Left colon (tissue), 2 donors: ENCODE data around the gene RARA. TPM values are rescaled to one million over a fixed set of nuclear protein-coding genes. Genes with fewer than 3 reads are reported as not detected.

Experiments
- ATAC-seq: fragments of 200-7000 bp; cut with Tn5 transposase; one replicate; pipeline ENCODE4 v1.9.1; 2020; ENCODE audit warnings: mild to moderate bottlenecking, moderate library complexity
- DNase-seq, 2 donors: peaks; one replicate each; pipeline ENCODE4 v3.0.0-alpha.2; 2020
- intact Hi-C, 2 donors: fragments of 100-400 bp; cut with DNase I in 1 of 2; cut with micrococcal nuclease in 1 of 2; formaldehyde crosslinking; loops; one replicate each; pipeline versions ENCODE4 v1.11.2 to v1.14.0; 2022; cut with DNase I, micrococcal nuclease
- total RNA-seq, 2 donors: library from RNA; stranded (reverse); fragmentation: NEBNext Ultra II Directional; extraction: Animal tissue kit (Norgen Biotek cat#: 25700); gene quantifications; one replicate each; pipeline ENCODE4 v1.2.1, GENCODE V29; 2021
- donor health status: DM: no; HTN: no; CAD: no.
- donor health status: DM: yes; HTN: yes; CAD: no.

Gene RARA
- total RNA-seq, 2 donors from 2014 or later, result 37.2 to 56.4 TPM

DNA sequence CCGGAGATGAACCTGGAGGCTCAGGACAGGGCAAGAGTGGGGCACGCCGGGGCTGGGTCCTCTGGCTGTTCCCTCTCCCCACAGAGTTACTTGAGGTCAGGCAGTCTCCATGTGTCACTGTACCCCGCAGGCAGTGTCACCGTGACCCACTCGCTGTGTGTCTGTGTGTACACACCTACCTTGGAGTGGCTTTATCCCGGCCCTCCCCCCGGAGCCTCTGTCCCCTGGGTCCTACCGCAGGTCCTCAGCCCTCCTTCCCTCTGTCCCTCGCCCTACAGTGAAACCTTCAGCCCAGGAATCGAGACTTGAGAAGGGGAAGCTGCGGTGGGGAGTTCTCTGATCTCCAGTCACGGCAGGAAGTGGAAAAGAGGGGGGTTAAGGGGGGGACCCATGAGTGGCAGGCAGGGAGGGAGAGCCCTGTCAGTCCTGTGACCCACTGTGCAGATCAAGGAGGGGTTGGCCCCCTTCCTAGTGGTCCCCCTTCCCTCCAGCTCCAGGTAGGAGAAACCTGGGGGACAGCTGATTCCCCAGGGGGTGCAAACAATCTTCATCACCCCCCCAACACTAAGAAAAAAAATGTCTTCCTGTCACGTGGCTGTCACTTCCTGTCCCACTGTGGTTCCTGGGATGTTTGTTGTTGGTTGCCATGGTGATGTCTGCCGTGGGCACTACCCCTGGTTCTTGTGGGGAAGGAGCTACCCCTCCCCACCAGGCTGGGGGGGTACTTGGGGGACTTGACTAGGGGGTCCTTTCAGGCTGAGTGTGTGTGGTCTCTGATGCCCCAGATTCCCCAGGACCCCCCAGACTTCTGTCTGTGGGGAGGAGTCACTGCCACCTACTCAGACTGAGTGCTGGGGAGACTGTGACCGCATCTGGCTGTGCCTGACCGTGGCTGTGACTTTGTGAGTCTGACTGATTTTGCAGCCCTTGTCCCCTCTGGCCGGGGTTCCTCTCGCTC is 13.7 kb downstream of the RARA start:
- ATAC-seq (no peak), DNase-seq (peak; percentile 70 to 76)
- intact Hi-C loops, result no loop called here

DNA sequence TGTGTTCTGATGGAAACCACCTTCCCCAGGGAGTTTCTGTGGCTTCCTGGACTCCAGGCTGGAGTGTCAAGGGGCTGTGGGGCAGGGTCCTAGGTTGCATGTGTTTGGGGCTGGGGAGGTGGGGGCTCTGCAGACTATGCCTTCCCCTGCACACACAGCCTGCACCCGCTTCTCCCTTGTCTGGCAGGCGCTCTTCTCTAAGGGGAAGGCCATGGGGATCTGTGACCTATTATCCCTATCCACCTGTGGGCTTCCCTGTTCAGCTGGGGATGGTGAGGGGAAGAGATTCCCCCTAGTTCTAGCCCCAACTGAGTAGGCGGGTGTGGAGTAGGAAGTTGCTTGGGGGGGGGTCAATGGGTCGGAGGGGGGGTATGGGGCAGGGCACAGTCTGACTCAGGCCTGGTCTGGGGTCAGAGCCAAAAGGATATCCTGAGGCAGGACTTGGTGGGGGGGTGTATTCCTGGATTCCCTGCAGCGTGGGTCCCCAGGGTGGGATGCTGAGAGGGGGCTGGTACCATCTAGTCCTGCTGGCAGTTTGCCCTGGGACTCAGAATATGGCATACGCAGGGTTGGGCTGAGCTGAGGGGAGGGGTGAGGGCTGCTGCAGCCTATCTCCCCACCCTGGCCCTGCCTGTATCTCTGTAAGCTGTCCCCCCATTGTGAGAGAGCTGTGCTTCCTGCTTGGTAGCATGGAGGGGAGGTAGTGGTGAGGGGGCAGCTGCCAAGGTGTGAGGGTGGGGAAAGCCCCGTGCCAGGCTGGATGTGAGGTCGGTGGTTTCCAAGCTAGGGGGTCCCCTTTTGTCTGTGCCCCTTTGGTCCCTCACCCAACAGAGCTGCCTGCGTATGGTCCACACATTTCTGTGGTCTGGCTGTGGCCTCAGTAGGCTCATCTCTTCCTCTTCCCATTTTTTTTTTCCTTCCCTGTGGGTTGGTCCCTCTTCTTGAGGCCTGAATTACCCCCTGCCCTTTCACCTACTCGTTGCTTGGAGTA is 14.7 kb downstream of the RARA start:
- peak; percentile 59 to 60 for DNase-seq
- peak; percentile 17 for ATAC-seq
- intact Hi-C loops, result no loop called here

DNA sequence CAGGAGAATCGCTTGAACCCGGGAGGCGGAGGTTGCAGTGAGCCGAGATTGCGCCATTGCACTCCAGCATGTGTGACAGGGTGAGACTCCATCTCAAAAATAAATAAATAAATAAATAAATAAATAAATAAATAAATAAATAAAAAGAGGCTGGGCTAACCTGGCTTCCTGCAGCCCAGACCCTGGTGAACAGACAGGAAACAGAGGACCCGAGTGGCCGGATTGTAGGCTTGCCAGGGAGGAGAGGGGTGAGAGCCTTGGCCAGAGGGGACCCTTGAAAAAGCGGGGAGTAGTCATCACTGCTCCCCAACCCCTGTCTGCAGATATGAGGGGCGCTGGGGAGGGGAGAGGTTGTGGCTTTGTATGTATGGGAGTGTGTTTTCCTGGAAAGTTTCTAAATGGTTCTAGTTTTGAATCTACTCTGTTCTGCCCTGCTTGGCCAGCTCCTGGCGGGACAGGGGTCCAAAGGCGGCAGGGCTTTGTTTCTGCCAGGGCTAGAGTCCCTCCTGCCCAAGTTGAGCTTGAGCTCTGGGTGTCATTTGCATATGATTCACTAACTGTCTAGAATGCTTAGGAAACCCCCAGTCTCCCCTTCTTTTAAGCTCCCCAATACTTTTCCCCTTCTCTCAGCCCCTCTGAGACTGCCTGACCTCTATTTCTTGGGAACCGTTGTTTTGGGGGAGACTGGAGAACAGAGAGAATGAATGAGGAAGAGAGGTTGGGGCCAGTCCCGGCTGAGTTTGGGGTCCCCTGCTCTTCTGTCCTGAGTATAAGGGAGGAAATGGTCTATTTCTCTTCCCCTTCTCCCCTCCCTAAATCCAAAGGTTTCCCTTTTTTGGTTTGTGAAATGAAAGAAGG is 16.4 kb downstream of the RARA start:
- peak in 1 of 2 donors; percentile 32 for DNase-seq
- intact Hi-C loops, result no loop called here
- no peak for ATAC-seq

DNA sequence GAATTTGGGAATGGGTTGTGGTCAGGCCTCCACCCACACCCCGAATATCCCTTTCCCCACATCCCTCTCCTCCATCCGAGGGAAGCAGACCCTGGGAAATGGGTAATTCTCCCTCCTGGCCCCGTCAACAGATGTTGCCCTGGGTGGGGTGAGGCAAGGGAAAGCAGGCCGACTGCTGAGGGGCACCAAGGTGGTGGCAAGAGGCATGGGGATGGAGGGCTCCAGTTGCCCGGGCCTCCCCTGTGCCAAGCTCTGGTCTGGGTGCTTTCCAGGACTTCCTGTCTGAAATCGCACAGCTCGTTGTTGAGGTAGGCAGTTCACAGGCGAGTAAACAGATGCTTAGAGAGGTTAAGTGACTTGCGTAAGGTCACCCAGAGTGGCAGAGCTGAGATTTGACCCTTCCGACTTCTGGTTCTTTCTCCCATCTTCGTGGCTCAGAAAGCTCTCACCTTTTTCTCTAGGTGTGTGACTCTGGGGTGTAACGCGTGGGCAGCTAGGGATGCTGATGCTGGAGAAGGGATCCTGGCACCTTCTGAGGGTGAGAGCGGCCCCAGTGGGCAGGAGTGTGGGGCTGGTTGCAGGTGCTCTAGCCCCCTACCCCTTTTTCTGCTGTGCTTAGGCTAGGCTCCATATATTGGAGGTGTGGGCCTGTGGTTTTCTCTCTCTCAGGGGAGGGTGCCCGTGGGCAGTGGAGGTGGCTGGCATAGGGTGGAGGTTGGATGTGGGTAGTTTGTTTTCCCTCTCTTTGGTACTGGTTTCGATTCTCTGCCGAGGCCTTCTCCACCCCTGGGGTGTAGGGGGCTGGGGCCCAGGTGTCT is 17.2 kb downstream of the RARA start:
- DNase-seq (peak; percentile 26 to 49), ATAC-seq (peak; percentile 19)
- intact Hi-C loops, result no loop called here

DNA sequence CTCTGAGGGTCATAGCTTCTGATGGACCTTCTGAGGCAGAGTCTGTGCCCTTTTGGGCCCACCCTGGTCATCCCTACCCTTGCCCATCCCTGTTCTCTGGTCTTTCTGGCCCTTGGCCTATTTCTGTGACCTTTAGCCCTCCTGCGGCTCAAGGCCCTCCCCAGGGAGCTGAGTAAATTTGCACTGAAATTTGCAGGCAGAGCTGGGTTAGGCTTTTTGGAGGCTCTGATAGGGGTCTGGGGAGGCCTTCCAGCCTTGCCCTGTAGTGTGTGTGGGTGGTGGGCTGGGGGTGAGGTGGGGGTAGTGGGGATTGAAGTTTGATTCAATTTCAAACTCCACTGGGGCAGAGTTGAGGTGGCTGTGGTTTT is 17.8 kb downstream of the RARA start:
- ATAC-seq (peak; percentile 38), DNase-seq (peak in 1 of 2 donors; percentile 18)
- intact Hi-C loops, result no loop called here

DNA sequence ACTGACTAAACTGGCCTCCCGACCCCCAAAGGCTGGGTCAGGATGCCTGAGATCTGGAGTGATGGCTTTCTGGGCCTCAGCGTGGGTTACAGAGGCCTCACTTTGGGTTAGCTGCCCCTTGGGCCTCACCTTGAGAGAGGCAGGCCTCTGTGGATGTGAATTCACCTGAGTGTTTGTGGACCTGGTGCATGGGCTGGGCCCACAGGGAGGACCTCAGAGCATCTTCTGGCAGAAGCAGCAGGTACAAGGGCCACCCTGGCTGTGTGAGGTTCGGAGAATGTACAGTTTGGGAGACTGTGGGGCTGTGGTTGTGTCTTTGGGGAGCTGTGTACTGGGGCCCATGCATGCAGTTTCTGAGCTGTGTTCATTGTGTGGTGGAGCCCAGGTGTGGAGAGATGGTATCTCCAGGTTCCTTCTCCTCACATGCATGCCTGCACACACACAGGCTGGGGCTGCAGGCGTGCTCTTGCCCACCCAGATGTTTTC is 18.3 kb downstream of the RARA start:
- no peak for ATAC-seq
- peak in 1 of 2 donors; percentile 11 for DNase-seq
- intact Hi-C loops, result no loop called here

DNA sequence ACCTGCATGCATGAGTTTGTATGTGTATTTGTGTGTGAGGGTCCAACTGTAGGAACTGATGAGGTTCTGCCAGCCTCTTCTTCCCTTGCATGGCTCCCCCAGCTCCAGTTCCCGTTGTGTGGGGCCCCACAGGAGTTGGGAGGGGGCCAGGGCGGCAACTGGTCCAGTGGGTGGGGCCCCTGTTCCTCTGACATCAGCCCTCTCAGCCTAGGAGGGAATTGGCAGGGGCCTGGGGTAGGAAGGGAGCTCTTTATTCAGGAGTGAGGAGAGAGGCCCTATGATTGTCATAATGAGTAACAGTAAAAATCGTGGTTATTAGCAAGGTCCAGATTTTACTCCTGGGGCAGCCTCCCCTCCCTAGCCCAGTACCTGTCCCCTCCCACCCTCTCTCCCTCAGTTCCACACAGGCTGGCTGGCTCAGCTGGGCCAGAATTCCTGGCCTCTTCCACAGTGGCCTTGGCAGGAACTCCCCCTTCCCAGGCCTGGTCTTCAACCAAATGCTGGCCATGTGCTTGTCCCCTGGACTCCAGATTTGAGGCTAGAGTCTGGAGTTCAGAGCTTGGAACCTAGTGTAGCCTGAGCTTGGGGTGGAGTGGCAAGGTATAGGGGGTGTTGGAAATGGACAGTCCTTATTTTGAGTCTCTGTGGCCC is 18.9 kb downstream of the RARA start:
- ATAC-seq, result no peak
- DNase-seq, result peak in 1 of 2 donors; percentile 24
- intact Hi-C loops, result no loop called here

DNA sequence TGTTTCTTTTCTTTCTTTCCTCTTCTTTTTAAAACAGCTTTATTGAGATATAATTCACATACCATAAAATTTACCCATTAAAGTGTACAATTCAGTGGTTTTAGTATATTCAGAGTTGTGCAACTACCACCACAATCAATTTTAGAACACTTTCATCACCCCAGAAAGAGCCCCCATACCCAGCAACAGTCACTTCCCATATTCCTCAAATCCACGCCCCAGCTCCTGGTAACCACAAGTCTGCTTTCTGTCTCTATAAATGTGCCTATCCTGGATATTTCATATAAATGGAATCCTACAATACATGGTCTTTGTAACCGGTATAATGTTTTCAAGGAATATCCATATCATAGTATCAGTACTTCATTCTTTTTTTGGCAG is 19.4 kb downstream of the RARA start:
- intact Hi-C loops, result no loop called here
- ATAC-seq (no peak), DNase-seq (no peak)

DNA sequence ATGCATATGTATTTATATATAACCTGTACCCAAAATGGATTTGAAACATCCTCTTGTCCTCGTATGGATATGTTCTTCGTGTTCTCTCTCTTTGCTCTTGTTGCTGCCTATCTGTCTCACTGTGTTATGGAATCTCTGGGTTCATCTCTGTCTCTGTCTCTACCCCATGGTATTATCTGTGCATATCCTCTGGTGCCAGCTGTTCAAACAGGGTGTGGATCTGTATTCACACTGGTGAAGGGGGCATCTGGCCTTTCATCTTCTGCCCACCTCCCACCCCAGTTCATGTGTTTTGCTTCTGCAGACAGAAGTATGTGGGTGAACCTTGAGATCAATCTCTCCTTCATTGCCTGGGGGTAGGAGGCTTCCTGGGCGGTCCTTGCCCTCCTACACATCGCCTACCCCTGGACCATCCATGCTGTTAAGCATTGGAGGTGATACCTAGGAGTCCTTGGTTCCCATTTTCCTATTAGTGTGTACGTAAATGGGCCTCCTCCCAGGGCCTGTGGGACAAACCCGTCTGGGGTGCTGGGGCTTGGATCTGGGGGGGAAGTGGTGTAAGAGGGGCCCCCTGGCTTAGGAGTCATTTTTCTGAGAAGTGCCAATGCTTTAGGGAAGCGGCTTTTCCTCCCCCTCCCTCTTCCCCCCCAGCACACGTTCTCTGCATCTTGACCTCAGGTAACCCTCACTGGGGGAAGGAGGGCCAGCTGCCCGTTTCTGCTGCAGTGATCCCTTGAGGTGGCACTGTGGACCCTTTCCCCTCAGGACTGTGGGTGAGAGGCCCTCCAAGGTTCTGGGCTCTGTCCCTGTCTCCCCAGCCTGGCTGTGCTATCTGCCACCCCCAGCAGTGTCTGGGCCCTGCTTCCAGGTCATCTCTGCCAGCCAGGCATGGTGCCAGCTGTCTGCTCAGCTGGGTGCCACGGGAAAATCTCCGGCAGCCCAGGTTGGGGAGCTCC is 21.1 kb downstream of the RARA start:
- ATAC-seq (no peak), DNase-seq (peak in 1 of 2 donors; percentile 43)
- intact Hi-C loops, result no loop called here

DNA sequence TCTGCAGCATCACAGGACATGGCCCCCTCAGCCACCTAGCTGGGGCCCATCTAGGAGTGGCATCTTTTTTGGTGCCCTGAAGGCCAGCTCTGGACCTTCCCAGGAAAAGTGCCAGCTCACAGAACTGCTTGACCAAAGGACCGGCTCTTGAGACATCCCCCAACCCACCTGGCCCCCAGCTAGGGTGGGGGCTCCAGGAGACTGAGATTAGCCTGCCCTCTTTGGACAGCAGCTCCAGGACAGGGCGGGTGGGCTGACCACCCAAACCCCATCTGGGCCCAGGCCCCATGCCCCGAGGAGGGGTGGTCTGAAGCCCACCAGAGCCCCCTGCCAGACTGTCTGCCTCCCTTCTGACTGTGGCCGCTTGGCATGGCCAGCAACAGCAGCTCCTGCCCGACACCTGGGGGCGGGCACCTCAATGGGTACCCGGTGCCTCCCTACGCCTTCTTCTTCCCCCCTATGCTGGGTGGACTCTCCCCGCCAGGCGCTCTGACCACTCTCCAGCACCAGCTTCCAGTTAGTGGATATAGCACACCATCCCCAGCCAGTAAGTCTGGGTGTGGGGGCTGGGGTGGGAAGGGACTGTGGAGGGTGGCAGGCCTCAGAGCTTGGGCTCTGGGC is 22.0 kb downstream of the RARA start:
- no peak for DNase-seq
- intact Hi-C loops, result no loop called here
- ATAC-seq, result no peak

DNA sequence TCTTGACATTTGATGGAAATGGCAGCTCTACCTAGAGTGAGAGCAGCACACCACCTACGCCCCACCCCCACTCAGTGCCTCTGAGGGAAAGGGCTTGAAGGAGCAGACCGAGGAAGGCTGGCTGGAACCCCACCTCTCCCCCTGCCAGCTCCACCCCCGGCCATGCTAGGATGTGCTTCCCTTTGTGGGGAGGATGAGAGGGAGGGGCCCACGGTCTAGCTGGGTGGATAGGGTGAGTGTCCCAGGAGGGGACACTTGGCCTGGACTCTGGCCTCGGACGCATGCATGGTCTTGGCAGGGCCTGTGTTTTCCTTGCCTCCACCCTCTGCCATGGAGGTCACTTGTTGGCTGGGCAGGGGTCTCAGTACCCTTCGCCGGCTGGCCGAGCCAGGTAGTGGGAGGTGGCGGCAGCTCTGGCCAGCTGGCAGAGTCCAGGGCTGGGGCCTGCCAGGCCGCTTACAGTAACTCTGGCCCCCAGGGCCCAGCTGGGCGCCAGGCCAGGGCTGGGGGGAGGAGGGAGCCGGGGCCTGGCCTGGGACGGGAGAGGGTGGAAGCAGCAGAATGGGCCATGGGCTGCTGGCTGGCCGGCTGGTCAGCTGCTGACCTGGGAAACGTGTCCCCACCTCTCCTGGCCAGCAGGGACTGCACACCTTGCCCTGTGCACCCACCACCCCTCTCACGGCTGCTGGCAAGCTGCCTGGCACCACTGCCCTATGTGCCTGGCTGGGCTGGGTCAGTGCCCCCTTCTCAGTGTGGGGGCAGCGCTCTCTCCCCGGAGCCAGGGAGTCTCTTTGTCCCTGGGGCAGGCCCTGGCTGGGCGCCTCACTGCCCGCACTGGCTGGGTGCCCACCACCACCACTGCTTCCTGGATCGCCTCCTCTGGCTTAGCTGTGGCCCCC is 23.0 kb downstream of the RARA start:
- peak; percentile 51 to 57 for DNase-seq
- ATAC-seq, result peak; percentile 23
- intact Hi-C loops, result no loop called here

DNA sequence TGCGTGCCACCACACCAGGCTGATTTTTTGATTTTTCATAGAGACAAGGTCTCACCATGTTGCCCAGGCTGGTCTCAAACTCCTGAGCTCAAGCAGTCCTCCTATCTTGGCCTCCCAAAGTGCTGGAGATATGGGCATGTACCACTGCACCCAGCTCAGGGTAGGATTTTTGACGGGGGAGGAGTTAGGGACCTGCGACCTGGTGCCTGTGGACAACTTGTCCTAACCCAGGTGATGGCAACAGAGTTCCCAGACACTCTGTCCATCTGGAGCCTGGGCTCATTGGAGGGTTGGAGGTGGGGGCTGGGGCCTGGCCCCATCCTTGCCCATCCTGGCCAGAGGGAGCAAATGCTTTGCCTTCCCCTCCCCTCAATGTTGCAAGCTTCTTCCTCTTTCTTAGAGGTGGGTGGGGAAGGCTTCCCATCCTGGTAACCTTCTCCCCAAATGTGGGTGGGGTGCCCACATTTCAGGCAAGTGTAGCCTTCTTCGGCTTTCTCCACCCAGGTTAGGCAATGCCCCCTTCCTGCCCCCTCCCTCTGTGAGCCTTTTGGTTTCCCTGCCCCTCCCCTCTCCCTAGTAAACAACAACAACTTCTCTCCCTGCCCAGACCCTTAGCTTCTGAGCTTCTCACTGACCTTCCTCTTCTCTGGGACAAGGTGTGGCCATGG is 24.9 kb downstream of the RARA start:
- ATAC-seq (no peak), DNase-seq (no peak)
- intact Hi-C loops, result no loop called here

DNA sequence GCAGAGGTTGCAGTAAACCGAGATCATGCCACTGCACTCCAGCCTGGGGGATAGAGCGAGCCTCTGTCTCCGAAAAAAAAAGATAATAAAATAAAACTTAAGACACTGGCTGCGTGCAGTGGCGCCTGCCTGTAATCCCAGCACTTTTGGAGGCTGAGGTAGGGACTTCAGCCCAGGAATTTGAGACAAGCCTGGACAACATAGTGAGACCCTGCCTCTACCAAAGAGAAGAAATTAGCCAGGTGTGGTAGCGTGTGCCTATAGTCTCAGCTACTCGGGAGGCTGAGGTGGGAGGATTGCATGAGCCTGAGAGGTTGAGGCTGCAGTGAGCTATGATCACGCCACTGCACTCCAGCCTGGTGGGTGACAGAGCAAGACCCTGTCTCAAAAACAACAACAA is 26.6 kb downstream of the RARA start:
- intact Hi-C loops, result no loop called here
- DNase-seq, result no peak
- ATAC-seq, result no peak

DNA sequence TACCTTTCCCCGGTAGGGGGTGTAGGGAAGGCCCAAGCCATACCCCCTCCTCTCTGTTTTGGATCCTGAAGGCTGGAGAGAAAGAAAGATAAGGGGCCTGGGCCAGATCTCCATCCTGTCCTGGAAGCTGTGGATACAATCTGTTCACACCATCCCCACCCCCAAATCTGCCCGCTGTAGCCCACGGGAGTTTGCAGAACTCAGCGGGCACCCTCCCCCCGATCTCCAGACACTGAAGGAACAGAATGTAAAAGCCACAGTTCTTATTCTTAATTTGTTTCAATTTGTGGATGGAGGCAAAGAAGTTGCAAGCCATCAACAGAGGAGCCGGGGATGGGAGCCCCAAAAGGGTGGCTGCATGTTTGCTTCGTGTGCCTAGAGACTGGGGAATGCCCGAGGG is 28.4 kb downstream of the RARA start:
- intact Hi-C loops, result no loop called here
- no peak for ATAC-seq
- DNase-seq, result no peak
